Karpas-422 (cell line): ENCODE data around the gene DPH6. TPM values are rescaled to one million over a fixed set of nuclear protein-coding genes. Genes with fewer than 3 reads are reported as not detected.

Experiments used
- DNase-seq: peaks from one replicate; pipeline ENCODE4 v3.0.0-alpha.2; 2015
- H2AFZ ChIP-seq: fragments of 200-600 bp; sonication (generic); 2 replicates; pipeline ENCODE4 v1.6.1; 2014; ENCODE audit warnings: antibody characterized with exemption, low read length, mixed read lengths
- H3K27ac ChIP-seq: fragments of 200-600 bp; sonication (generic); 2 replicates; pipeline ENCODE4 v1.5.1; 2014; ENCODE audit warnings: mild to moderate bottlenecking, low read length, moderate library complexity
- H3K27me3 ChIP-seq: fragments of 200-600 bp; sonication (generic); 2 replicates; pipeline ENCODE4 v1.6.1; 2014; ENCODE audit warnings: low read length, mixed read lengths
- H3K36me3 ChIP-seq: fragments of 200-600 bp; sonication (generic); 2 replicates; pipeline ENCODE4 v1.6.1; 2014; ENCODE audit warnings: low read length, mixed read lengths; ENCODE audit not compliant: insufficient read depth
- H3K4me1 ChIP-seq: fragments of 200-600 bp; sonication (generic); 2 replicates; pipeline ENCODE4 v1.6.1; 2014; ENCODE audit warnings: mild to moderate bottlenecking, low read length, mixed read lengths
- H3K4me2 ChIP-seq: fragments of 200-600 bp; sonication (generic); 2 replicates; pipeline ENCODE4 v1.6.1; 2014; ENCODE audit warnings: low read length, low read depth, mild to moderate bottlenecking; ENCODE audit not compliant: poor library complexity, severe bottlenecking
- H3K4me3 ChIP-seq: fragments of 200-600 bp; sonication (generic); 2 replicates; pipeline ENCODE4 v1.5.1; 2014; ENCODE audit warnings: mild to moderate bottlenecking, antibody characterized with exemption, low read length, mixed read lengths
- H3K79me2 ChIP-seq: fragments of 200-600 bp; sonication (generic); 2 replicates; pipeline ENCODE4 v1.6.1; 2014; ENCODE audit warnings: mild to moderate bottlenecking, low read length, mixed read lengths
- H3K9ac ChIP-seq: fragments of 200-600 bp; sonication (generic); 2 replicates; pipeline ENCODE4 v1.6.0; 2014; ENCODE audit warnings: low read length
- H3K9me2 ChIP-seq: fragments of 200-600 bp; sonication (generic), shearing (Covaris generic); replicated peaks from 2 replicates; pipeline ENCODE4 v1.6.0; 2014; ENCODE audit warnings: mild to moderate bottlenecking, low read length, moderate library complexity; ENCODE audit not compliant: insufficient read depth
- H3K9me3 ChIP-seq: fragments of 300-700, 200-600 bp; sonication (generic); 2 replicates; pipeline ENCODE4 v1.6.1; 2014; ENCODE audit warnings: low read length, mixed read lengths
- H4K20me1 ChIP-seq: fragments of 200-600 bp; sonication (generic); 2 replicates; pipeline ENCODE4 v1.6.1; 2014; ENCODE audit warnings: mild to moderate bottlenecking, antibody characterized with exemption, low read length, low read depth; ENCODE audit not compliant: insufficient read depth
- total RNA-seq: library from RNA; depleted of rRNA; stranded (reverse); fragments of >200 nt; shearing (Covaris generic); gene quantifications from 2 replicates; pipeline ENCODE4 v1.2.3, GENCODE V29; 2014; ENCODE audit warnings: low replicate concordance

The DPH6 gene
- total RNA-seq, 1 experiment from 2014 or later = 15.4 TPM

DNA sequence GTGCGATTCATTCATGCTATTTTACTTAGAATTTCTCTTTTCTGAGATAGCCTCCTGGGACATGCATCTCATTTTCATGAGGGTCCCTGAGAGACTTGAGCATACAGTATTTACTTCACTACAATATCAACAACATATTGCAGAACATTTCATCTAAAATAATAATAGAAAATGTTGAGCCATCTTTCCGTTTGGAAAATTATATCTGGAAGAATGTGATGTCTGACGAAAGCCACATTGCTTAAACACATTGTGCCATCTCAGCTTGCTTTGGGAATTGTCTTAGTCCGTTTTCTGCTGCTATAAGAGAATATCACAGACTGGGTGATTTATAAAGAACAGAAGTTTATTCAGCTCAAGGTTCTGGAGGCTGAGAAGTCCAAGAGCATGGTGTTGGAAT is 55.5 kb downstream of the DPH6 start:
- Histone ChIP-seq H3K4me2 (no peak overlapping the region), H3K4me1 (no peaks in the 10 kb centered on the region), H3K9ac (no peak overlapping the region), H3K36me3 (no peaks in the 10 kb centered on the region), H4K20me1 (no peaks in the 10 kb centered on the region), H3K9me2 (no peaks in the 10 kb centered on the region), H3K9me3 (no peaks in the 10 kb centered on the region; the same call in 1 of the 2 replicates), H3K27ac (no peak overlapping the region), H3K27me3 (no peaks in the 10 kb centered on the region), H3K4me3 (no peak overlapping the region), H2AFZ (no peak overlapping the region), H3K79me2 (no peaks in the 10 kb centered on the region)
- no peak for DNase-seq

DNA sequence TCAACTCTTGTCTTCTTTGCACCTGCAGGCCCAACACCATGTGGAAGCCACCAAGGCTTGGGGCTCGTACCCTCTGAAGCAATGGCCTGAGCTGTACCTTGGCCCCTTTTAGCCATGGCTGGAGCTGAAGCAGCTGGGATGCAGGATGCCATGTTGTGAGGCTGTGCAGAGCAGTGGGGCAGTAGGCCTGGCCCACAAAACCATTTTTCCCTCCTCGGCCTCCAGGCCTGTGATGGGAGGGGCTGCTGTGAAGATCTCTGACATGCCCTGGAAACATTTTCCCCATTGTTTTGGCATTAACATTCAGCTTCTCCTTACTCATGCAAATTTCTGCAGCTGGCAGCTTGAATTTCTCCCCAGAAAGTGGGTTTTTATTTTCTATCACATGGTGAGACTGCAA is 58.5 kb downstream of the DPH6 start:
- Histone ChIP-seq H3K36me3 (no peaks in the 10 kb centered on the region), H3K79me2 (no peaks in the 10 kb centered on the region), H3K4me2 (no peak overlapping the region), H3K27me3 (no peaks in the 10 kb centered on the region), H3K27ac (no peak overlapping the region), H3K4me3 (no peak overlapping the region), H3K9ac (no peak overlapping the region), H4K20me1 (no peaks in the 10 kb centered on the region), H3K9me3 (no peaks in the 10 kb centered on the region; the same call in 1 of the 2 replicates), H3K9me2 (no peaks in the 10 kb centered on the region), H3K4me1 (no peaks in the 10 kb centered on the region), H2AFZ (no peak overlapping the region)
- DNase-seq = no peak

GRCh38 chr15:35486296-35486695 is 59.7 kb downstream of the DPH6 start:
- Histone ChIP-seq H4K20me1 (no peaks in the 10 kb centered on the region), H3K79me2 (no peaks in the 10 kb centered on the region), H3K9ac (no peak overlapping the region), H3K36me3 (no peaks in the 10 kb centered on the region), H3K4me2 (no peak overlapping the region), H3K9me2 (no peaks in the 10 kb centered on the region), H2AFZ (no peak overlapping the region), H3K27me3 (no peaks in the 10 kb centered on the region), H3K27ac (no peak overlapping the region), H3K4me1 (no peaks in the 10 kb centered on the region), H3K9me3 (no peaks in the 10 kb centered on the region; the same call in 1 of the 2 replicates), H3K4me3 (no peak overlapping the region)
- no peak for DNase-seq

GRCh38 chr15:35485411-35485810 is 60.6 kb downstream of the DPH6 start:
- H3K4me3 ChIP-seq = no peak overlapping the region

GRCh38 chr15:35484231-35484945 is 61.6 kb downstream of the DPH6 start:
- Histone ChIP-seq H3K4me3 (no peak overlapping the region), H2AFZ (no peak overlapping the region), H3K27ac (no peak overlapping the region)

More at GRCh38 chr15:35485411-35485810, 60.6 kb downstream of the DPH6 start:
- Histone ChIP-seq H2AFZ (no peak overlapping the region), H3K79me2 (no peaks in the 10 kb centered on the region), H3K9ac (no peak overlapping the region), H3K9me3 (no peaks in the 10 kb centered on the region; the same call in 1 of the 2 replicates), H3K4me1 (no peaks in the 10 kb centered on the region), H4K20me1 (no peaks in the 10 kb centered on the region), H3K36me3 (no peaks in the 10 kb centered on the region), H3K4me2 (no peak overlapping the region), H3K9me2 (no peaks in the 10 kb centered on the region), H3K27me3 (no peaks in the 10 kb centered on the region), H3K27ac (no peak overlapping the region)
- DNase-seq = no peak

DNA sequence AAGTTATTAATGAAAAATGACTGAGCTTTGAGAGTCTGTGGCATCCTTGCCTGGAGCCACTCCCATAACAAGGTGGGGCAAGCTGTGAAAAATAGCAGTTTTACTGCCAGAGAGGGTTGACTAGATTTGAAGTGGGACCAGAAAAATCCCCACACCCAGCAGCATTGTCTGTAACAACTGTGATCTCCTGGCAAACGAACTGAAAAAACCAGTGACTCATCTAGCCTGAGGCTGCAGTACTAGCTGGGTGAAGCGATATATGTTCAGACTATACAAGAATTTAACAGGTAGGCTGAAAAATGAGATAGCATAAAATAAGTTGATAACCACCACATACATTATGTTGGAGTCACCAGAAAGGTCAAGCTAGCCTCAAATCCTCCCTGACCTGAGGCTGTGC is 64.0 kb downstream of the DPH6 start:
- Histone ChIP-seq H3K9me3 (no peaks in the 10 kb centered on the region; the same call in 1 of the 2 replicates), H3K4me3 (no peak overlapping the region), H3K9me2 (no peaks in the 10 kb centered on the region), H3K9ac (no peak overlapping the region), H3K27me3 (no peaks in the 10 kb centered on the region), H2AFZ (no peak overlapping the region), H3K36me3 (no peaks in the 10 kb centered on the region), H3K79me2 (no peaks in the 10 kb centered on the region), H3K4me1 (no peaks in the 10 kb centered on the region), H3K4me2 (no peak overlapping the region), H4K20me1 (no peaks in the 10 kb centered on the region), H3K27ac (no peak overlapping the region)
- no peak for DNase-seq

More at GRCh38 chr15:35484231-35484945, 61.6 kb downstream of the DPH6 start:
- Histone ChIP-seq H3K9ac (no peak overlapping the region), H3K27me3 (no peaks in the 10 kb centered on the region), H3K4me1 (no peaks in the 10 kb centered on the region), H4K20me1 (no peaks in the 10 kb centered on the region), H3K9me3 (no peaks in the 10 kb centered on the region; the same call in 1 of the 2 replicates), H3K36me3 (no peaks in the 10 kb centered on the region), H3K9me2 (no peaks in the 10 kb centered on the region), H3K79me2 (no peaks in the 10 kb centered on the region), H3K4me2 (no peak overlapping the region)
- no peak for DNase-seq

DNA sequence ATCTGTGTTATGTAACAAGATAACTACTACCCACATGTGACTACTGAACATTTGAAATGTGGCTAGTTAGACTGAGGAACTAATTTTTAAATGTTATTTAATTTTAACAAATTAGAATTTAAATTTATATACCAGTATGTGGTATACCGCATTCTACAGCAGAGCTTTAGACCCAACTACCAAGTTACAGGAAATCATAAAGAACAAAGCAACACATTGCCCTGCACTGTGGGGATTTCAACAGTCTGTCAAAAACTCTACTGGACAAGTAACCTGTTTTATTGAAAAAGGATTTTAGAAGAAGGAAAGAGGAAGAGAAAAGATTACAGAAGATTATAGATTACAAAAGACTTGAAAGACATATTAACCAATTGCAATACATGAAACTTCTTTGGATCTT is 64.9 kb downstream of the DPH6 start:
- Histone ChIP-seq H3K27me3 (no peaks in the 10 kb centered on the region), H4K20me1 (no peaks in the 10 kb centered on the region), H3K4me1 (no peaks in the 10 kb centered on the region), H3K4me3 (no peak overlapping the region), H3K4me2 (no peak overlapping the region), H3K9me3 (no peaks in the 10 kb centered on the region), H3K9me2 (no peaks in the 10 kb centered on the region), H3K27ac (no peak overlapping the region), H2AFZ (no peak overlapping the region), H3K36me3 (no peaks in the 10 kb centered on the region), H3K9ac (no peak overlapping the region), H3K79me2 (no peaks in the 10 kb centered on the region)
- DNase-seq = no peak

GRCh38 chr15:35479423-35479822 is 66.5 kb downstream of the DPH6 start:
- Histone ChIP-seq H3K4me1 (no peaks in the 10 kb centered on the region), H3K27me3 (no peaks in the 10 kb centered on the region), H3K4me2 (no peak overlapping the region), H2AFZ (no peak overlapping the region), H3K27ac (no peak overlapping the region), H3K9me2 (no peaks in the 10 kb centered on the region), H3K9ac (no peak overlapping the region), H3K9me3 (no peaks in the 10 kb centered on the region), H4K20me1 (no peaks in the 10 kb centered on the region), H3K4me3 (no peak overlapping the region), H3K79me2 (no peaks in the 10 kb centered on the region), H3K36me3 (no peaks in the 10 kb centered on the region)
- DNase-seq = no peak
